HG03139 (cell line): ENCODE measurements around the gene ANGEL1.

Experiments used
- ATAC-seq: cut with Tn5 transposase; IDR thresholded peaks from one replicate; pipeline ENCODE4 v1.9.1; 2021; ENCODE audit not compliant: unreplicated experiment

The ANGEL1 gene

DNA sequence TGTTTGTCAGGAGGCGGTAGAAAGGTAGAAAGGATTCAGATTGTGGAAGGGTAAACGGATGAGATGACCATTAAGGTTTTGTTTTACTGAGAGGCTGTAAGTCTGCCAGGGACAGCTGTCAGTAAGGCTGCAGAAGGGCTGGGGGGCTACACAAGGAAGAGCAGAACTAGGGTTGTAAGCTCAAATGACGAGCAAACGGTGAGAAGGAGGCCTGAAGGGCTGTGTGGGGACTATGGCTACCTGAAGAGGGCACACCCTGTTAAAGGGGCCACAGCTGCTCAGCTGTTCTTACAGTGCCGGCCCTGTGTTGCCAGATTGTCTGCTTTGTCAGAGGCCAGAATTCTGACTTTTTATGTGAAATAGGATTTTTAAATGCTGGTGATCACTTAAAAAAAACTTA, 32.3 kb downstream of the ANGEL1 start:
- ATAC-seq: no peak

GRCh38 chr14:76780058-76780345, 32.7 kb downstream of the ANGEL1 start:
- no peak for ATAC-seq

DNA sequence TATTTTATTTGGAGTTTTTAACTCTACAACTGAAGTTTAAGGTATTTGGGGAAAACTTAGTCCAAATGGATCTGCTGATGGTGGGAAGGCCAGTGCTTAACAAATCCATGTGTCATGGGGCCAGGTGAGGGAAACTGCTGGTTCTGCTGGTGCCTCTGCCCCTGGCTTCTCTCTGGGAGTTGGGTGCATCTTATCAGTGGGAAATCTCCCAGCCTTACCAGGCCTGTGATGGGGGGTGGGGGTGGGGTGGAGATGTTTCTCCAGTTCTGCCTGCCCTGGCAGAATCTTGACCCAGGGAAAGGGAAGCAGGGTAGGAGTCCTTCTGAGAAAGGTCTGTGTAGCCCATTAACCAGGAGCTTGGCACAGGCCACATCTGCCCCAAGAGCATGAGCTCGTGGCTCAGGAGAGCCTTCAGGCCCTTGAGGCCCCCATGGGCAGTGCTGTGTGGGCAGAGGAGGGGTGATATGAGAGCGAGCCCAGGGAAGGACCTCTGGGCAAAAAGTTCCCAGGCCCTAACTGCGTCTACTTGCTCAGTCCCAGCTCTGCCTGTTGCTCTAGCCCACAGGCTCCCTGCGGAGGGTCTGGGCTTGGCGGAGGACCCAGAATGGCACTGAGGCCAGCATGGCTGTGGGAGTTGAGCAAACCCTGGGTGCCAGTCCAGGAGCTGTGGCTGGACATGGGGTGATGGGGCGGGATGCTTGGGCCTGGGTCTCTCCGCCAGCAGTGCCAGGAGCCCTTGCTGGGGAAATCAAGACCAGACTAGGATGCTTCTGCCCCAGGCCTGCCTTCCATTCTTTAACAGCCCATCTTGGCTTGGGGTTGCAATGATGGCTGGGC, 33.2 kb downstream of the ANGEL1 start:
- ATAC-seq: no peak

GRCh38 chr14:76778546-76779215, 34.0 kb downstream of the ANGEL1 start:
- no peak for ATAC-seq

DNA sequence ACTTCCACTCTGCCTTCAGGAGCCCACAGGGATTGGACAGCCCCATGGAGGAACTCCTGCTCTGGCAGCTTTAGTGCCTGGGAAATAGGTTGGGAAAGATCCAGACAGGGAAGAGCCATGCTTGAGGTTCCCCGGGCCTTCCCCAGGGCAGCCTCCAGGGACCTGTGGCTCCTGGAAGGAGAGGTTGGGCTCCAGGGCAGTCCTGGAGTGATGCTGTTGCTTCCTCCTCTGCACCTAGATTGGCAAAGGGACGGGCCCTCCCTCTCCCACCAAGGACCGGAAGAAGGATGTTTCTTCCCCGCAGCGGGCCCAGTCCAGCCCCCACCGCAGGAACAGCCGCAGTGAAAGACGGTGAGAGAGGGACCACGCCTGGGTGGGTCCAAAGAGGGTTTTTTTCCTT, 35.0 kb downstream of the ANGEL1 start:
- no peak for ATAC-seq

DNA sequence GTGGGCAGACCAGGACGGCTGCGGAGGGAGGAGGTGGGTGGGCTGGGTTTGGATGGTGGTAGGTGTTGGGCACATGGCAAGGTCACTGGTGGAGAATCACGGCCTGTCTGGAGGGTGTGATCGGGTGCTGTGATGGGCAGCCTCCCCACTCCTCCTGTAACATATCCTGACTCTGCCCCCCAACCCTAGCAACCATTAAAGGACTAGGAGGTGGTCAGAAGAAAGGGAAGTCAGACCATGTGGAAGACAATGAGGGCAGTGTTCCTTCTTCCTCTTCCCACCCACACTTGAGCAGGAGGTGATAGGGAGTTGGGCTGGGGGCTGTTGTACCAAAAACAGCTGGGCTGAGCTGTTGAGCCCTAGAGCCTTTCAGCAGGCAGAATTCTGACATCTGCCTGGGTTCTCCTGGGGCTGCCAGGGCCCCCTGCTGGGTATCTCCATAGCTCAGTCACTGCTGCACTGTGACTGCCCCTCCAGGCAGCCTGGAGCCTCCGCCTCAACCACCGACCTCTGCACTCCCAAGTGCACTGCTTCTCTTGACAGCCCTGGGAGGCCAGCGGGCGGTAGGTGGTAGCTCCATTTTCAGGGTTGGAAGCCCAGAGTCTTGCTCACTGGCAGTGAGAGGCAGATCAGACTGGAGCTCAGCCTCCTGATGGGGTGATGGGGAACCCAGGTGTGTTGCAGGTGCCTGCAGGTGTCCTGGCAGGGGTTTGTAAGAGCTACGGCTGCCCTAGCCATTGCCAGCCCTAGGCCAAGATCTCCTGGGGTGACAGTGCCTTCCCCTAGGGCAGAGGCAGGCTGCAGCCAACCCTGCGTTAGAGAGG, 36.0 kb downstream of the ANGEL1 start:
- no peak for ATAC-seq

DNA sequence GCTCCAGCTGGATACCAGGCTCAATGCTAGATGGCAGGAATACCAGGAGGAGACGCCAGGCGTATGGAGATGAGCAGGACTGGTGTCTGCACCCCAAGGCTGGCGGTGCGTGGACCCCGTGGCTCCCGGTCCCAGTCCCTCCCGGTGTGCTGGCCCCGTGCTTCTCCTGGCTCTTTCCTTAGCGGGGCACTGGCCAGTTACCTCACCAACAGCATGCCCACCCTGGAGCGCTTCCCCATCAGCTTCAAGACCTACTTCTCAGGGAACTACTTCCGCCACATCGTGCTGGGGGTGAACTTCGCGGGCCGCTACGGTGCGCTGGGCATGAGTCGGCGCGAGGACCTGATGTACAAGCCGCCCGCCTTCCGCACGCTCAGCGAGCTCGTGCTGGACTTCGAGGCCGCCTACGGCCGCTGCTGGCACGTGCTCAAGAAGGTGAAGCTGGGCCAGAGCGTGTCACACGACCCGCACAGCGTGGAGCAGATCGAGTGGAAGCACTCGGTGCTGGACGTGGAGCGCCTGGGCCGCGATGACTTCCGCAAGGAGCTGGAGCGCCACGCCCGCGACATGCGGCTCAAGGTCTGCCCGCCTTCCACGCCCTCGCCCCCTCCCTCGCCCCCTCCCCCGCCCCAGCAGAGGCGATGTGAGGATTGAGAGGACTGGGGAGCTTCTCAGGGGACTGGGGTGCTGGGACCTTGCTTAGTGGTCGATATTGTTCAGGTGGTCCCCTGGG, 36.8 kb downstream of the ANGEL1 start:
- no peak for ATAC-seq

DNA sequence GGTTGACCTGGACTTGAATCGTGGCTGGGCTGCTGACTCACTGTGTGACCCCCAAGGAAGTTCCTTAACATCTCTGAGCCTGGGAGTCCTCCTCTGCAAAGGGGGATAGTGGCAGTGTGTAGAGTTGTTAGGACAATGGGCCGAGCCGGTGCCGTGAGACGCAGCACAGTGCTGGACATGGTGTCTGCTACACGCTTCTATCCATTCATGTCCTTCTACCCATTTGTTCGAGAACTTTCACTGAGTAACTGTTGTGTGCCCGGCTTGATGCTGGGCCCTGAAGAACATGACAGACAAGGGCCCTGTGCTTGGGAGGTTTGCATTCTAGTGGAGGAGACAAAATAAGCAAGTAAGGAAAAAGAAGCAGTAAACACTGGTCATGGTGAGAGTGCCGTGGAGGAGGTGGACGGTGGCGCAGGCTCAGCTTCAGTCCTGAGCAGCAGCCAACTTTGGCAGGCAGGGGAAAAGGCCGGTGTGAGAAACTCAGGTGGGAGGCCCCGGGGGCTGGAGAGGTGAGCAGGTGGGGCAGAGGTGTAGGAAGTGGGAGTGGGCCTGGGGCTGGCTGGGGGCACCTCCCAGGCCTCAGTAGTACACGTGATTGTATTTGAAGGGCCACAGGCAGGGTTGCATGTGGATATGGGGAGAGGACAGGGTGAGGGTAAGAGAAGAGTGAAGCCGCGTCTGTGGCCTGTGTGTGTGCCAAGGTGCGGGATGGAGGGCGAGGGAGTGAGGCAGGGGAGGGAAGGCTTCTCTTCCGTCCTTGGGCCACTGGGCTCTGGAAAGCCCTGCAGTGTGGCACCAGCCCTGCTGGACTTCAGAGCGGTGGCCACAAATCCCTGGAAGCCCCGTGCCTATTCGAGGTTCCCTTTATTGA, 37.6 kb downstream of the ANGEL1 start:
- no peak for ATAC-seq

DNA sequence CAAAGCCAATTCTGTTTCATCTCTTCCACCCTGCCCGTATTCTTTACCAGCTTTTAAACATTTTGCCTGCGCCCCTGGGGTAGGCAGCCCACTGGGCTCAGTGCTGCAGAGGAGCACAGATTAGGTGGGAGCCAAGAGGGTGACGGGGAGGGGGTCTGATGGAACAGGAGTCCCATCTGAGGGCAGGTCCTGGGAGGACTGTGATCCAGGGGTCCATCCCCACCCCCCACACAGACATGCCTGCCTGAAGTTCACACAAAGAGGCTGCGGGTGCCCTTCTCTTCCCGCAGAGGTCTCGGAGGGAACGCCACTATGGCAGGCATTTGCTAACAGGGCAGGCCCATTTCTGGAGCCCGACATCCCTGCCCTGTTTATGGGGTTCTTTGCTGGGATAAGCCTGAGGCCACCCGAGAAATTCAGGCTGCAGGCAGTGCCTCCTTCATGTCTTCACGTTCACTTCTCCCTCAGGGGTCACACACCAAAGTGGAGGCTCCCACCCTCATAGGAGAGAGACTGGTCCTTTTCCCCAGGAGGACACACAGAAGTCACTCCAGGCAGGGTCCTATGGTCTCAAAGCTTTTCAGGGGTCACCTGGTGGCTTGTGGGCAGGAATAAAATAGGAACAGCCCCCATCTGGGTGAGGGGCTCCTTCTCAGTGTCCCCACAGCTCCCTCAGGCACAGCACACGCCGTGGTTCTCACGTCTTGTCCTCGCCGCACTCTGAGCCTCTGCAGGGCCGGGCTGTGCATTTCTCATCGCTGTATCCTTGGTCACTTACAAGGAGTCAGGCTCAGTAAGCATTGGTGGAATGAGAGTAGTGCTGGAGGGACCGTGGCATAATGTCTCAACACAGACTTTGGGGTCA, 38.5 kb downstream of the ANGEL1 start:
- no peak for ATAC-seq

GRCh38 chr14:76773188-76773885, 39.3 kb downstream of the ANGEL1 start:
- ATAC-seq: no peak

GRCh38 chr14:76772300-76773187, 40.1 kb downstream of the ANGEL1 start:
- ATAC-seq: no peak

- no peak for ATAC-seq
These were observed 41.2 kb downstream of the ANGEL1 start for GRCh38 chr14:76771437-76771980.

GRCh38 chr14:76770521-76771436, 41.9 kb downstream of the ANGEL1 start:
- no peak for ATAC-seq

DNA sequence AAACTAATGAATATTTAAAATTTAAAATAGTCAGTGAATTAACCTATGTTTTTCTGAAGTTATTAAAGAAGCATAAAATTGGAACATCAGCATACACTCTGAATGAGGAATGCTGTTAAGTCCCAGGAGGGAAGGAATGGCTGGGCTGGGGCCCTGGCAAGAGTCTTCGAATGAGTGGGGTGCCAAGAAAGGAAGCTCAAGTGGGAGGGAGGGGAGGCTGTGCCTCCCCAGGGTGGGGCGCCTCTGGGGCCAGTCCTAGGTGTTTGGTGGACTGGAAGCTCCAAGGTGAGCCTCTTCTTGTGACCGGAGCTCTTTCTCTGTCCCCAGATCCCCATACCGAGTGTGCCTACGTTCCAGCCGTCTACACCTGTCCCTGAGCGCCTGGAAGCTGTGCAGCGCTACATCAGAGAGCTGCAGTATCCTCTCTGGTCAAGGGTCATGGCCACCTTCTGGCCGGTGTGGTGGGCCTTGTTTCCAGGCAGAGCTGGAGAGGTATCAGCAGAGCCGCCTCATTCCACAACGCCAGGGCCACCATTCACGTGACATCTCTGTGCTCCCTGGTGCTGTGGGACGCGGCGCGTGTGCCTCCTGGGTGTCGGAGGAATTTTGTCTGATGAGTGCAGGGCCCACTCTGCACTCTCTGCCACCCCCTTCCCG, 42.9 kb downstream of the ANGEL1 start:
- no peak for ATAC-seq

DNA sequence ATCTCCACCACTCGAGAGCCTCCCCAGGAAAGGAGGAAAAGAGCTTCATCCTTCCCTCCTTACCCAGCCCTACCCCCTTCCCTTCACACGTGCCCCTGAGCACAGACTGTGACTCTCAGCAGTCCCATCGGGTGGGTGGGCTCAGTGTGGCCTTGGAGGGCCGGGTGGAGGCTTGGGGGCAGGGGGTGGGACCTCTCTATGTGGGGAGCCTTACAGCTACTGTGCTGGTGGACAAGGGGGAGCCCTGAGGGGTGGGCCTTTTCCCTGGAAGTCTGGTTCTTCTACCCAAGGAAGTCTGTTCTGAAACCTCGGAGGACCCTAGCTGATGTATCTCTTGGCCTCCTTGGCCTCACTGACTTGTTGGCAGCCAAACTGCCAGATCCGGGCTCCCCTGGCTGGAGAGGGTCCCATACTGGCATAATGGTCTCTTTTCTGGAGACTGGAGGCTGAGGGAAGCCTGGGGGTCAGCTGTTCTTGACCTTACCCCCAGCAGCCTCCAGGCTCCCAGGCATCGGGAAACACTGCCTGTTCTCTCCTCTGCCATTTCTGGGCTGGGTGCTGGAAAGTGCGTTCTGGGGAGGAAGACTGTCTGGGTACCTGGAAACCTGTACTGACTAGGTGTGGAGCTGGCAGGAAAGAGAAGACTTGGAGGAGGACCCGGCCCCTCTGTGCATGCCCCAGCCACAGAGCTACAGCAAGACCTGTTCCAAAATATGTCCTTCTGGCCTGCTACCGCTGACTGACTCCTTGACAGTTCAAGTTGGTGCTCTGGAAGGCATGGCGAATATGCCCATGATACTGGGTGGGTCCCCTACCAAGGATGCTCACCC, 43.8 kb downstream of the ANGEL1 start:
- ATAC-seq: no peak
